ENCODE data around the gene BCAR1.
"Not testable (repeated sequence)": the region's sequence is repeated elsewhere in the genome, so short reads cannot be mapped to it uniquely, and the experiment has no call there.

Gene BCAR1

GRCh38 chr16:75229172-75230031 lies 22.0 kb downstream of the BCAR1 start:
- DNase-seq, result no peak
- in situ Hi-C loops (cut with MboI; ENCODE audit: low pct_unique_long_range_greater_than_20kb, low sequenced_read_pairs), result no loop called here

- in situ Hi-C loops (cut with MboI; ENCODE audit: low pct_unique_long_range_greater_than_20kb, low sequenced_read_pairs), result no loop called here
- DNase-seq, result no peak
These were observed 23.1 kb downstream of the BCAR1 start for GRCh38 chr16:75228143-75228976.

- no peak for DNase-seq
These were observed 23.9 kb downstream of the BCAR1 start for GRCh38 chr16:75227361-75228142.

GRCh38 chr16:75226550-75227360 lies 24.7 kb downstream of the BCAR1 start:
- in situ Hi-C loops (cut with MboI; ENCODE audit: low pct_unique_long_range_greater_than_20kb, low sequenced_read_pairs), result no loop called here
- DNase-seq, result no peak

More at GRCh38 chr16:75227361-75228142, 23.9 kb downstream of the BCAR1 start:
- in situ Hi-C loops (cut with MboI; ENCODE audit: low pct_unique_long_range_greater_than_20kb, low sequenced_read_pairs), result no loop called here

- DNase-seq, result no peak
These were observed 25.5 kb downstream of the BCAR1 start for GRCh38 chr16:75225678-75226515.

GRCh38 chr16:75225092-75225491 lies 26.3 kb downstream of the BCAR1 start:
- in situ Hi-C loops (cut with MboI; ENCODE audit: low pct_unique_long_range_greater_than_20kb, low sequenced_read_pairs), result no loop called here
- DNase-seq, result no peak

More at GRCh38 chr16:75225678-75226515, 25.5 kb downstream of the BCAR1 start:
- in situ Hi-C loops (cut with MboI; ENCODE audit: low pct_unique_long_range_greater_than_20kb, low sequenced_read_pairs), result no loop called here

GRCh38 chr16:75224306-75225082 lies 26.9 kb downstream of the BCAR1 start:
- no peak for DNase-seq
- in situ Hi-C loops (cut with MboI; ENCODE audit: low pct_unique_long_range_greater_than_20kb, low sequenced_read_pairs), result loop anchor here (25.0 kb wide), 1 partner anchor 538 kb away; no protein-coding TSS in a partner anchor

- not testable (repeated sequence) for DNase-seq
- in situ Hi-C loops (cut with MboI; ENCODE audit: low pct_unique_long_range_greater_than_20kb, low sequenced_read_pairs), result loop anchor here (25.0 kb wide), 1 partner anchor 539 kb away; no protein-coding TSS in a partner anchor
These were observed 28.3 kb downstream of the BCAR1 start for GRCh38 chr16:75223129-75223528.

- in situ Hi-C loops (cut with MboI; ENCODE audit: low pct_unique_long_range_greater_than_20kb, low sequenced_read_pairs), result loop anchor here (25.0 kb wide), 1 partner anchor 540 kb away; no protein-coding TSS in a partner anchor
- no peak for DNase-seq
These were observed 29.1 kb downstream of the BCAR1 start for GRCh38 chr16:75222271-75222783.

- in situ Hi-C loops (cut with MboI; ENCODE audit: low pct_unique_long_range_greater_than_20kb, low sequenced_read_pairs), result loop anchor here (25.0 kb wide), 1 partner anchor 542 kb away; no protein-coding TSS in a partner anchor
- DNase-seq, result no peak
These were observed 31.6 kb downstream of the BCAR1 start for GRCh38 chr16:75219838-75220237.

GRCh38 chr16:75219088-75219487 lies 32.3 kb downstream of the BCAR1 start:
- no peak for DNase-seq
- in situ Hi-C loops (cut with MboI; ENCODE audit: low pct_unique_long_range_greater_than_20kb, low sequenced_read_pairs), result loop anchor here (25.0 kb wide), 1 partner anchor 543 kb away; no protein-coding TSS in a partner anchor

GRCh38 chr16:75218256-75219076 lies 33.0 kb downstream of the BCAR1 start, which contains the start of gene CTRB1:
CTRB1 (plus strand) TSS chr16:75218988; CDS start chr16:75219008, 20 bp downstream.
- in situ Hi-C loops (cut with MboI; ENCODE audit: low pct_unique_long_range_greater_than_20kb, low sequenced_read_pairs), result loop anchor here (25.0 kb wide), 1 partner anchor 544 kb away; no protein-coding TSS in a partner anchor
- no peak for DNase-seq

- in situ Hi-C loops (cut with MboI; ENCODE audit: low pct_unique_long_range_greater_than_20kb, low sequenced_read_pairs), result loop anchor here (25.0 kb wide), 1 partner anchor 545 kb away; no protein-coding TSS in a partner anchor
- no peak for DNase-seq
These were observed 34.0 kb downstream of the BCAR1 start for GRCh38 chr16:75217389-75217851.

- in situ Hi-C loops (cut with MboI; ENCODE audit: low pct_unique_long_range_greater_than_20kb, low sequenced_read_pairs), result loop anchor here (25.0 kb wide), 1 partner anchor 546 kb away; no protein-coding TSS in a partner anchor
- DNase-seq, result no peak
These were observed 34.8 kb downstream of the BCAR1 start for GRCh38 chr16:75216576-75216975.

GRCh38 chr16:75216127-75216526 lies 35.3 kb downstream of the BCAR1 start:
- DNase-seq, result no peak
- in situ Hi-C loops (cut with MboI; ENCODE audit: low pct_unique_long_range_greater_than_20kb, low sequenced_read_pairs), result loop anchor here (25.0 kb wide), 1 partner anchor 546 kb away; no protein-coding TSS in a partner anchor
